ENCODE results near the gene FEZ2.

GRCh38 chr2:36562973-36563532 lies 34.9 kb downstream of the FEZ2 start:
- TF ChIP-seq EZH2 (IDR thresholded peaks at IDR 0.05; ENCODE audit: low read depth, unreplicated experiment) (no peak), POLR2AphosphoS5 (IDR thresholded peaks at IDR 0.05; ENCODE audit: low read depth) (no peak), ZNF114 (CRISPR knock-in tag; IDR thresholded peaks at IDR 0.05) (no peak), EZH2phosphoT487 (IDR thresholded peaks at IDR 0.05; ENCODE audit: unreplicated experiment) (no peak), CREB1 (CRISPR knock-in tag; IDR thresholded peaks at IDR 0.05; ENCODE audit: low read depth) (no peak), REST (IDR thresholded peaks at IDR 0.05; ENCODE audit: unreplicated experiment) (no peak), ZNF331 (CRISPR knock-in tag; IDR thresholded peaks at IDR 0.05; ENCODE audit: low read depth) (no peak), ETS1 (IDR thresholded peaks at IDR 0.05) (no peak)
- TF ChIP-seq, protein P1, sequence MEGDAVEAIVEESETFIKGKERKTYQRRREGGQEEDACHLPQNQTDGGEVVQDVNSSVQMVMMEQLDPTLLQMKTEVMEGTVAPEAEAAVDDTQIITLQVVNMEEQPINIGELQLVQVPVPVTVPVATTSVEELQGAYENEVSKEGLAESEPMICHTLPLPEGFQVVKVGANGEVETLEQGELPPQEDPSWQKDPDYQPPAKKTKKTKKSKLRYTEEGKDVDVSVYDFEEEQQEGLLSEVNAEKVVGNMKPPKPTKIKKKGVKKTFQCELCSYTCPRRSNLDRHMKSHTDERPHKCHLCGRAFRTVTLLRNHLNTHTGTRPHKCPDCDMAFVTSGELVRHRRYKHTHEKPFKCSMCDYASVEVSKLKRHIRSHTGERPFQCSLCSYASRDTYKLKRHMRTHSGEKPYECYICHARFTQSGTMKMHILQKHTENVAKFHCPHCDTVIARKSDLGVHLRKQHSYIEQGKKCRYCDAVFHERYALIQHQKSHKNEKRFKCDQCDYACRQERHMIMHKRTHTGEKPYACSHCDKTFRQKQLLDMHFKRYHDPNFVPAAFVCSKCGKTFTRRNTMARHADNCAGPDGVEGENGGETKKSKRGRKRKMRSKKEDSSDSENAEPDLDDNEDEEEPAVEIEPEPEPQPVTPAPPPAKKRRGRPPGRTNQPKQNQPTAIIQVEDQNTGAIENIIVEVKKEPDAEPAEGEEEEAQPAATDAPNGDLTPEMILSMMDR (conservative IDR thresholded peaks at IDR 0.05; ENCODE audit: low read depth in 2 of 2) = no peak

Measured in GM23338 (cell line).